ENCODE measurements around the gene NHP2.

- TF ChIP-seq CHD2 (IDR thresholded peaks at IDR 0.05; ENCODE audit: low read depth, low read length) (no peak), RAD21 (CRISPR knock-in tag; conservative IDR thresholded peaks at IDR 0.05 in 1 of 2, IDR thresholded peaks at IDR 0.05 in 1 of 2) (peak; percentile 96 to 99), USF2 (CRISPR knock-in tag; IDR thresholded peaks at IDR 0.05) (no peak), ZNF830 (CRISPR knock-in tag; IDR thresholded peaks at IDR 0.05) (no peak)
Observed at GRCh38 chr5:178163772-178164735, 10.4 kb upstream of the NHP2 start.

All from K562 (cell line).